SK-N-MC (cell line): ENCODE measurements around the gene LMOD1.

Experiments used
- DNase-seq: peaks from one replicate; pipeline ENCODE4 v3.0.0-alpha.2; 2011; ENCODE audit warnings: low read depth, low spot score
- H3K27ac ChIP-seq: fragments of 200-600 bp; sonication (generic); 2 replicates; pipeline ENCODE4 v1.5.1; 2016; ENCODE audit warnings: mixed run types
- H3K36me3 ChIP-seq: fragments of 200-600 bp; sonication (generic); 2 replicates; pipeline ENCODE4 v1.6.1; 2017; ENCODE audit warnings: antibody characterized with exemption, low read length, mixed read lengths; ENCODE audit not compliant: insufficient read depth
- H3K4me3 ChIP-seq: fragments of 200-600 bp; sonication (generic); 2 replicates; pipeline ENCODE4 v1.5.1; 2016
- H3K9ac ChIP-seq: fragments of 200-600 bp; sonication (generic); 2 replicates; pipeline ENCODE4 v1.8.0; 2017; ENCODE audit warnings: mixed run types, mixed read lengths; ENCODE audit not compliant: insufficient read length
- H3K9me3 ChIP-seq: fragments of 200-600 bp; sonication (generic); 2 replicates; pipeline ENCODE4 v1.6.1; 2017; ENCODE audit warnings: low read depth, mild to moderate bottlenecking, antibody characterized with exemption, low read length, moderate library complexity, mixed read lengths
- EZH2 ChIP-seq: fragments of 200-600 bp; sonication (generic); IDR thresholded peaks from one replicate; pipeline ENCODE4 v1.6.1; 2017; ENCODE audit warnings: antibody characterized with exemption
- FOXP2 ChIP-seq: optimal IDR thresholded peaks from 2 replicates; pipeline ENCODE3; 2011; ENCODE audit warnings: mild to moderate bottlenecking, moderate library complexity; ENCODE audit not compliant: insufficient read depth; ENCODE audit errors: extremely low read length, control extremely low read depth
- POLR2AphosphoS5 ChIP-seq: IDR thresholded peaks from 2 replicates; pipeline ENCODE4 v1.6.1; 2012; ENCODE audit warnings: mild to moderate bottlenecking, low read depth, low read length, borderline replicate concordance

Gene LMOD1

DNA sequence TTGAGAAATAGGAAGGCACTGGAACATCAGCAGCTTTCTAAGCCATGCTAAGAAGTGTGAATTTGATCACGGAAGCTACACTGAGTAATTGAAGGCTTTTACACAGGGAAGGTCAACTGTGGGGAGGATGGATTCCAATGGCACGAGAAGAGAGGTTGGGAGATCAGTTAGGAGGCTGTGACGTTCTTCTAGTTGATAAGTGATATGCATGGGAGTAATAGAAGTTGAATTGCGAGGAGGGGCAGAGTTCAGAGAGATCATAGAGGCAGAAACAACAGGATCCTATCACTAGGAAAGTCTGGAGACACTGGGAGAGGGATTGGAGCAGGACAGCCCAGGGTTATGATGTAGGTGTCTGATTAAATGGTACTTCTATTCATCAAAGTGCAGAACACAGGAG, 16.2 kb downstream of the LMOD1 start:
- no peak for DNase-seq
- Histone ChIP-seq H3K27ac (no peak overlapping the region), H3K9me3 (no peaks in the 10 kb centered on the region), H3K36me3 (no peaks in the 10 kb centered on the region), H3K4me3 (no peak overlapping the region), H3K9ac (no peak overlapping the region)
- TF ChIP-seq EZH2 (no peak), POLR2AphosphoS5 (no peak), FOXP2 (no peak)

- no peak for TF ChIP-seq POLR2AphosphoS5
- no peak for TF ChIP-seq FOXP2
- TF ChIP-seq EZH2 = no peak
- Histone ChIP-seq H3K36me3 (no peaks in the 10 kb centered on the region), H3K4me3 (no peak overlapping the region), H3K9me3 (no peaks in the 10 kb centered on the region), H3K27ac (no peak overlapping the region), H3K9ac (no peak overlapping the region)
- DNase-seq = no peak
Observed at GRCh38 chr1:201928266-201928665, 18.1 kb downstream of the LMOD1 start.

DNA sequence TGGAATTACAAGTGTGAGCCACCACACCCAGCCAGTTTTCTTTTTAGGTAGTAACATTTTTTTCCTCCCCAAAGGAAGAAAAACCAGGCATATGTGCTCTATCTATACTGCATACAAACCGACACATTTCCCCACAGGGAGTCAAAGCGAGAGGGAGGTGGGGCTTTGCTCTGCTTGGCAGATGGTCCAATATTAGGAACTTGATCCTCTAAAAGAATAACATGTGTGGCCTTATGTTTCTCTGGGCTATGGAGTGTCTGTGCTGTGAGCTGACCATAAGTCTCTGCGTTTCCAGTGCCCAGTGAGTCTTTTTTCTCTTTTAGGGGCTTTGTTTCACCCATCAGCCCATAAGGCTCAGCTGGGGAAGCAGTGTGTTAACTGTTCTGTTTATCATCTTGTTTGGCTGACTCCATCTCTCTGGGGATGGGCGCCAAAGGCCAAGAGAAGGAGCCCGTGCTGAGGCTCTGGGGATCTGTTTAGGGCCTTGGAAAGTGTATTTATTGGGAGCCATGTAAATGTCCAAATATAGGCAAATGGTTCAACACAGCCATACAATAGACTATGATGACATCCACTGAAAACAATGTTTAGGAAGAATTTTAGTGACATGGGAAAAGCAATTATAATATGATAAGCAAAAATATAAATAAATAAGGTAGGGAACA, 20.2 kb downstream of the LMOD1 start:
- H3K9me3 ChIP-seq = no peaks in the 10 kb centered on the region
- DNase-seq = no peak
- TF ChIP-seq FOXP2 = no peak
- TF ChIP-seq POLR2AphosphoS5 = no peak
- no peak for TF ChIP-seq EZH2
- H3K4me3 ChIP-seq = no peak overlapping the region
- no peak overlapping the region for H3K9ac ChIP-seq
- no peak overlapping the region for H3K27ac ChIP-seq
- H3K36me3 ChIP-seq = no peaks in the 10 kb centered on the region

DNA sequence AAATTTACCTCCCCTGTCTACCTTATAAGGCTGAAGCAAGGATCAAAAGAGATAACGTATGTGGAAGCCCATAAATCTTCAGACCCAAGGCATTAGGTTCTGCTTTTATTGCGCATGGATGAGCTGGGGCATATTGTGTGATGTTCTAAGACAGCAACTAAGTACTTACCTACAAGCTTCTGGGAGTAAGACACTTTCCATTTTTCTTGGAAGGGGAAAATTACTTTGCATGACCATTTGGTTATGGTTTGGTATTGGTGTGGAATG, 21.1 kb downstream of the LMOD1 start:
- no peak for DNase-seq
- Histone ChIP-seq H3K36me3 (no peaks in the 10 kb centered on the region), H3K9me3 (no peaks in the 10 kb centered on the region), H3K4me3 (no peak overlapping the region), H3K9ac (no peak overlapping the region), H3K27ac (no peak overlapping the region)
- no peak for TF ChIP-seq FOXP2
- no peak for TF ChIP-seq EZH2
- TF ChIP-seq POLR2AphosphoS5 = no peak

GRCh38 chr1:201921952-201922558, 24.3 kb downstream of the LMOD1 start:
- no peak overlapping the region for H3K9ac ChIP-seq
- no peak for DNase-seq
- TF ChIP-seq POLR2AphosphoS5 (no peak), EZH2 (no peak), FOXP2 (no peak)
- H3K9me3 ChIP-seq = no peaks in the 10 kb centered on the region
- no peak overlapping the region for H3K27ac ChIP-seq
- no peak overlapping the region for H3K4me3 ChIP-seq
- H3K36me3 ChIP-seq = no peaks in the 10 kb centered on the region

DNA sequence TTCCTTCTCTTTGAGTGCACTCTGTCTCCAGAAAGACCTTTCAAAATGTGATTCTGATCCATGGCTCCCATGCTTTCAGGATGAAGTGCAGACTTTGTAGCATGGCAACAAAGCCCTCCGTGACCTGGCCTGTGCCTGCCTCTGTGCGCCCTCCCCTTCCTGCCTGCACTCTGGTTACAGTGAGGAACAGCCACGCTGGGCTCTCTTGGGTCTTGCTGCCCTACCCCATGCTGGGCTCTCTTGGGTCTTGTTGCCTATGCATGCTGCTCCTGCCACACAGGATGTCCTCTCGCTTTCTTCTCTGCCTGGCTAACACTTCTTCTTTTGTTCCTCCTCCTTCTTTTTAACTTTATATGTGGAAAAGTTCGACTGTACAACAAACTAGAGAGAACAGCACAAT, 28.0 kb downstream of the LMOD1 start:
- H3K27ac ChIP-seq = no peak overlapping the region
- no peak overlapping the region for H3K4me3 ChIP-seq
- TF ChIP-seq POLR2AphosphoS5 (no peak), FOXP2 (no peak), EZH2 (no peak)
- H3K36me3 ChIP-seq = no peaks in the 10 kb centered on the region
- H3K9ac ChIP-seq = no peak overlapping the region
- DNase-seq = no peak
- no peaks in the 10 kb centered on the region for H3K9me3 ChIP-seq

DNA sequence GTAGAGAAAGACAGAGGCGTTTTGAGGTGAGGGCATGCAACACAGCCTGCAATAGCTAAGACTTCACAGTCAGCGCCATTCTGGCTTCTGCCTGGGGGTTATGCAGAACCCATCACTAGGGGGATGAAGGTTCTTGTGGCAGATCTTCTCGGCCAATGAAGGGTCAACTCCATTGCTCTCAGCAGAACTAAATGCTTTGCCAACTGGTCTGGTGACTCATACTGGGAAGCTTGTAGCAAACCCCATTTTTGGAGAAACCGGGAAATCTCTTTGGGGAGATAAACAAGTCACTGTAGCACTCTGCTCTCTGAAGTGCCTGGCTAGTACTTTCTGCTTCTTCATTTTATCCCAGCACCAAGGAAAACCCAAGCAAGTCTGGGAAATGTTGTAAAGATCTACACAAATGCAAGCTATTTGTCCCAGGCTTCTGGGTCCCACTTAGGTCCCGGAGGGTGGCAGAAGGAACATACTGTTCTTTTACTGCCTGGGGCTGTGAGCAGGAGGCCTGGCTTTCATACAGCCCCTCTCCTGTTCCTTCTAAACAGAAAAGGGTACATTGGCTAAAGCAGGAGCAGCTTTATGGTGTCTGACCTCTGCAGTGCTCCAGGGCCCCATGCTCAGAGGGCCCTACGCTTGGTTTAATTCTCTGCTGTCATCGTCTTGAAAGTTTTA, 28.9 kb downstream of the LMOD1 start:
- Histone ChIP-seq H3K27ac (no peak overlapping the region), H3K36me3 (no peaks in the 10 kb centered on the region), H3K4me3 (no peak overlapping the region), H3K9me3 (no peaks in the 10 kb centered on the region), H3K9ac (no peak overlapping the region)
- DNase-seq = no peak
- no peak for TF ChIP-seq POLR2AphosphoS5
- TF ChIP-seq FOXP2 = no peak
- no peak for TF ChIP-seq EZH2

DNA sequence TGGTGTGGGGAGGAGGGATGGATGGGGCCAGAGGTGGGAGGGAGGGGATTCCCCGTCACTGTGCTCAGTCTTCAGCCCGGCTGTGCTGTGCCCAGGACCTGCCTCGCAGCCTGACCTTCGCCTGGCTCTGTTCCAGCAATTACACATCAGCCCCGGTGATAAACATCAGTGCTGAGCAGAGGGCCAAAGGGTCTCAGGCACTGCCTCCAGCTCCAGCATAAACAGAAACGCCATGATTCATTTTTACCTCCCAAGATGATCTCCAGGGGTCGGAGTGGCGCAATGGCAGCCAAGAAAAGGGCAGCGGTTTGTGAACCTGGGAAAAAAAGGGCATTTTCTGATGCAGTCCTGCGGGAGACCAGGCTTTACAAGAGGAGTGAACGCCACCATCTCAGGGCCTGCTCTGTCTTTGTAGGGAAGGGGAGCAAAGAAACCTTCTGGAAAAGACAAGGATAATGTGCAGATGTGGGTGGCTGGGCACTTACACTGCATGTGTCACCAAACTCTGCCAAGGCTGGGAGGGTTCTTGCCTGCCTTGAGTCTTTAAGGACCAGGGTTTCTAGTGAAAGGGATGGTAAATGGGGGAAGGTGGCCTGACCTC, 29.6 kb downstream of the LMOD1 start:
- H3K27ac ChIP-seq = no peak overlapping the region
- no peak overlapping the region for H3K4me3 ChIP-seq
- no peak overlapping the region for H3K9ac ChIP-seq
- TF ChIP-seq FOXP2 (no peak), EZH2 (no peak), POLR2AphosphoS5 (no peak)
- no peaks in the 10 kb centered on the region for H3K36me3 ChIP-seq
- DNase-seq = no peak
- H3K9me3 ChIP-seq = no peaks in the 10 kb centered on the region
